Astrocyte of the spinal cord (primary cell): ENCODE data around the gene PCDH8.

ENCODE experiments used
- DNase-seq: peaks from one replicate; pipeline ENCODE4 v3.0.0; 2011; ENCODE audit warnings: low read depth, low spot score
- H3K4me3 ChIP-seq: 2 replicates; pipeline ENCODE4 v1.5.1; 2011; ENCODE audit warnings: low read depth, mild to moderate bottlenecking, low read length, moderate library complexity
- in situ Hi-C: cut with HindIII; loops from 2 replicates; pipeline ENCODE4 v1.10.0; 2017; ENCODE audit warnings: low sequenced_read_pairs
- TF ChIP-seq, protein P1 (sequence below): IDR thresholded peaks from 2 replicates; pipeline ENCODE4 v1.5.1; 2012; ENCODE audit warnings: low read depth, mild to moderate bottlenecking, low read length, inconsistent platforms

Gene PCDH8, protein sequence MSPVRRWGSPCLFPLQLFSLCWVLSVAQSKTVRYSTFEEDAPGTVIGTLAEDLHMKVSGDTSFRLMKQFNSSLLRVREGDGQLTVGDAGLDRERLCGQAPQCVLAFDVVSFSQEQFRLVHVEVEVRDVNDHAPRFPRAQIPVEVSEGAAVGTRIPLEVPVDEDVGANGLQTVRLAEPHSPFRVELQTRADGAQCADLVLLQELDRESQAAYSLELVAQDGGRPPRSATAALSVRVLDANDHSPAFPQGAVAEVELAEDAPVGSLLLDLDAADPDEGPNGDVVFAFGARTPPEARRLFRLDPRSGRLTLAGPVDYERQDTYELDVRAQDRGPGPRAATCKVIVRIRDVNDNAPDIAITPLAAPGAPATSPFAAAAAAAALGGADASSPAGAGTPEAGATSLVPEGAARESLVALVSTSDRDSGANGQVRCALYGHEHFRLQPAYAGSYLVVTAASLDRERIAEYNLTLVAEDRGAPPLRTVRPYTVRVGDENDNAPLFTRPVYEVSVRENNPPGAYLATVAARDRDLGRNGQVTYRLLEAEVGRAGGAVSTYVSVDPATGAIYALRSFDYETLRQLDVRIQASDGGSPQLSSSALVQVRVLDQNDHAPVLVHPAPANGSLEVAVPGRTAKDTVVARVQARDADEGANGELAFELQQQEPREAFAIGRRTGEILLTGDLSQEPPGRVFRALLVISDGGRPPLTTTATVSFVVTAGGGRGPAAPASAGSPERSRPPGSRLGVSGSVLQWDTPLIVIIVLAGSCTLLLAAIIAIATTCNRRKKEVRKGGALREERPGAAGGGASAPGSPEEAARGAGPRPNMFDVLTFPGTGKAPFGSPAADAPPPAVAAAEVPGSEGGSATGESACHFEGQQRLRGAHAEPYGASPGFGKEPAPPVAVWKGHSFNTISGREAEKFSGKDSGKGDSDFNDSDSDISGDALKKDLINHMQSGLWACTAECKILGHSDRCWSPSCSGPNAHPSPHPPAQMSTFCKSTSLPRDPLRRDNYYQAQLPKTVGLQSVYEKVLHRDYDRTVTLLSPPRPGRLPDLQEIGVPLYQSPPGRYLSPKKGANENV

DNA sequence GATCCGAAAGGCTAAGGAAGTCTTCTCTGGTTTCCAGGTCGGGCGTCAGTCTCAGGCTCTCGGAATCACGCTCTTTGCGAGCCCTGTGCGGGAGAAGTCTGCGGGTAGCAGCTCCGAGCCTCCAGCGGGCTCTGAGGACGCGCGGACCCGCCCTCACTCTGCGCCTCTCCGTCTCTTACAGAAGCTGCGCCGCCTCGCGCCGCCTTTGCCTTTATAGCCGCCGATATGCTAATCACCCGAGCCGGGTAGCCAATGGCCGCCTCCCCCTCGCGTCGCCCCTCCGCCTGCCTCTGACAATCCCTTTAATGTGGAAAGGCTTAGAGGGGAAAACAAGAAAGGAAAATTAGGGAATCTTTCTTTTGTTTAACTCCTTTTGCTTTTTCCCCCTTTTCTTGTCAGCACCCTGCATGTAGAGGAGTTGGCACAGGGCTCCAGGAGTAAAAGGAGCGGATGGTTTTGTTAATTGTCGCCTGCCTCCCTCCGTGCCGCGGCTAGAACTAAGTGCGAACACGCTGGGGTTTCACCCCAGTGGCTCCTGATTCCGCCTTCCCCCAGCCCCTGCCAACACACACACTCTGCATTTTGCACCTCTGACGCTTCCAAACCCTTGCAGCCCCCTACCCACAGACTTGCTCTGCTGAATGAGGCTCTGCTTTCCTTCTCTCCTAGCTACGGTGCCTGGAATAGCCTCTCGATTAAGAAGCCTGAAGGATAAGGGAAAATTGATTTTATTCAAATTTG is at the start of gene PCDH8:
Gene PCDH8, minus strand, starts transcription at position 186 of the 741 bp plus-strand sequence. CDS start 204 bp downstream, outside the sequence.
- TF ChIP-seq, protein P1, sequence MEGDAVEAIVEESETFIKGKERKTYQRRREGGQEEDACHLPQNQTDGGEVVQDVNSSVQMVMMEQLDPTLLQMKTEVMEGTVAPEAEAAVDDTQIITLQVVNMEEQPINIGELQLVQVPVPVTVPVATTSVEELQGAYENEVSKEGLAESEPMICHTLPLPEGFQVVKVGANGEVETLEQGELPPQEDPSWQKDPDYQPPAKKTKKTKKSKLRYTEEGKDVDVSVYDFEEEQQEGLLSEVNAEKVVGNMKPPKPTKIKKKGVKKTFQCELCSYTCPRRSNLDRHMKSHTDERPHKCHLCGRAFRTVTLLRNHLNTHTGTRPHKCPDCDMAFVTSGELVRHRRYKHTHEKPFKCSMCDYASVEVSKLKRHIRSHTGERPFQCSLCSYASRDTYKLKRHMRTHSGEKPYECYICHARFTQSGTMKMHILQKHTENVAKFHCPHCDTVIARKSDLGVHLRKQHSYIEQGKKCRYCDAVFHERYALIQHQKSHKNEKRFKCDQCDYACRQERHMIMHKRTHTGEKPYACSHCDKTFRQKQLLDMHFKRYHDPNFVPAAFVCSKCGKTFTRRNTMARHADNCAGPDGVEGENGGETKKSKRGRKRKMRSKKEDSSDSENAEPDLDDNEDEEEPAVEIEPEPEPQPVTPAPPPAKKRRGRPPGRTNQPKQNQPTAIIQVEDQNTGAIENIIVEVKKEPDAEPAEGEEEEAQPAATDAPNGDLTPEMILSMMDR, result no peak
- in situ Hi-C loops, result no loop called here
- H3K4me3 ChIP-seq, result no peak within 1 kb of the TSS
- DNase-seq, result no peak

DNA sequence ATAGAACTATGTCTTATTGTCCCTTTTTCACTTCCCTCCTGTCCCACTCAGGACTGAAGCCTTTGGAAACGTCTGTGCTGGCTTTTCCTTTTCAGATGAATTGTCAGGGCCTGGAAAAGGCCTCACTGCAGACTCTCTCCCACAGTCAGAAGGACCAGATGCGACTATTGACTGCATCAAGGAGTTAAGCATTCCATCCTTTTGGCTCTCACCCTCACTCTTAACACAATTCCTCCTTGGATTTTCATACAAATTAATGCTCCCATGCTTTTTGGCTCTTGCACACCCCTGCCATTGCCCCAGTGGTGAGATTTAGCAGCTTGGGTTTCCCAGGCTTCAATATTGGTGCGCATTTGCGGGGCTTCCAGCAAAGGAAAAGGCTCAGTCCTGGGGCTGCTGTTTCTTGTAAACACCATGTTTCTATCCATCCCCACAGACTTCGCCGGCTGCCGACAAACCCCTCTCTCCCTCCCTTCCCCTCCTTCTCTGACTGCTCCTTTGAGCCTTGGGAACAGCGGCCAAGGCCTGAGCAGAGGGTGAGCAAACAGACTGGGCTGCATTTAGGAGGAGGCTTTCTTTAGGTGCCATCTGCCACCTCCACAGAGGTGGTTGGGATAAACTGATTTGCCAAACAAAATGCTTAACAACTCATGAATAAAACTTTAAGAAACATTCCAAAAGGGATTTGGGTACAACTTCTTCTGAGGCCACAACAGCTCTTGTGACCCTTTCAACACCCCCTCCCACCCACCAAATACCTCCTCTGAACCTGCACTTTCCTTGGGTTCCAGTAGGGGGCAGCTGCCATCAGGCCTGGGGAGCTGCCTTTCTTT is 48.6 kb upstream of the PCDH8 start:
- in situ Hi-C loops, result no loop called here
- TF ChIP-seq, protein P1, result peak; percentile 33
- H3K4me3 ChIP-seq, result no peak overlapping the region
- no peak for DNase-seq

DNA sequence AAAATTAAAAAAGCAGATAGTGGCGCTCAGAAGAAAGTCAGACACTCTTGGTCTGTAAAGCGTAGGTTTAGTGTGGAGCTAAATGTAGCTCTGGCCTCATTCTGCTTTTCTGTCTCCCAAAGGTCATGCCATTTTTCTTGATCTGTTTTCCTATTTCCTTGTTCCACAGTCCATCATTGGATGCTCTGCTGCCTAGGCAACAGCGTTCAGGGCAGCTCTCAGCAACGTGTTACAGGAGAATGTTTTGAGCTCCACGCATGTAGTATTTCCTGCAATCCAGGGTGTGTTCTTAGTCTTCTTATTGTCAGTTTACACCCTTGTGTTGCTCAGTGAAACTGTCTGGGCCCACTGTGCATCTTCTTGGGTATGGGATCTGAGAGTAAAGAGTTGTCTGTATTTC is 46.0 kb upstream of the PCDH8 start:
- H3K4me3 ChIP-seq, result no peak overlapping the region
- no peak for DNase-seq
- in situ Hi-C loops, result no loop called here
- TF ChIP-seq, protein P1, result no peak

DNA sequence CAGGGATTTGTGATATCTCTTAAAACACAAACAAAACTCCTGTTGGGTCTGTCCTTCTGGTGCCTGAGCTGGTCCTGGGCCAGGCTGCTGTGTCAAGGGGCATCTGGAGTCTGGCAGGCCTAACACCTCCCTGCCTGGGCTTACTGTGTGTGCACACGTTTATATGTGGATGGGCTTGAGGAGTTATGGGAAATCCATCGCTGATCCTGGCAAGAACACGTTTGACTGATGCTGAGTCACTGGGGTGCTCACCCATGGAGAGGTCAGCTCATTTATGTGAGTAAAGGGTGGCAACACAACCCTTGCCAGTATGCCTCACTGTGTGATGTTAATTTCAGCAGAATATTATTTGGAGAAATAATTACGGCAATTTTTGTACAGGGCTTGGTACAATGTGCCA is 44.5 kb upstream of the PCDH8 start:
- DNase-seq, result no peak
- TF ChIP-seq, protein P1, result no peak
- in situ Hi-C loops, result no loop called here
- H3K4me3 ChIP-seq, result no peak overlapping the region

DNA sequence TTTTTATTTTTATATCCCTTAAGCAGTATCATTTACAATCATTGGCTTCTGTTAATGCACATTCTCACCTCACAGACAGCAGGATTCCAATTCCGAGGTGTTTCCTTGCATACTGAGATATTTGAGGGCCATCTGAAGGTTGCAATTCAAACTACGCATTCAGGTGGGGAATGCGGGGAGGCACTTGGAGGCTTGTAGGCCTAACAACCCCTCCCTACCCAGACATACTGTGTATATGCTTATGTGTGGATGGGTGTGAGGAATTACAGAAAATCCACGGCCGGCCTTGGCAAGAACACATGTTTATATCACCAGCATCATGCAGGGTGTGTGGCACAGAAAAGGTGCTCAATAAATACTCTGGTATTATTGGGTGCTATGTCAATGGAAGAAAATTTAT is 43.3 kb upstream of the PCDH8 start:
- no peak overlapping the region for H3K4me3 ChIP-seq
- no peak for DNase-seq
- TF ChIP-seq, protein P1, result no peak
- in situ Hi-C loops, result no loop called here
